ENCODE data around the gene SH3RF3.

The SH3RF3 gene

DNA sequence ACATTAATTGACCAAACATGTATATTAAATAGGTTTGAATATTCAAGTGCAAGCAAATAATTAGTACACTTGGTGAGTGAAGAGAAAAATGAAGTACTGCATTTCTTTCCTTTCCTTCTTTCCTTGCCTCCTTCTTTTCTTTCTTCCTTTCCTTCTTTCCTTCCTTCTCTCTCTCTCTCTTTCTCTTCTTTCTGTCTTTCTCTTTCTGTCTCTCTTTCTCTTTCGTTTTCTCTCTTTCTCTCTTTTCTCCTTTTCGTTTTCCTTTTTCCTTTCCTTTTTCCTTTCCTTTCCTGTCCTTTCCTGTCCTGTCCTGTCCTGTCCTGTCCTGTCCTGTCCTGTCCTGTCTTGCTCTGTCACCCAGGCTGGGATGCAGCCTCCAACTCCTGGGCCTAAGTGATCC, 119.6 kb downstream of the SH3RF3 start:
- no peak overlapping the region for H3K4me3 ChIP-seq (ENCODE audit: low read depth, low read length)
- TF ChIP-seq CTCF (conservative IDR thresholded peaks at IDR 0.05; ENCODE audit: low read depth, low read length), result no peak
- DNase-seq (ENCODE audit: low read depth), result no peak

GRCh38 chr2:109253217-109253616, 124.2 kb downstream of the SH3RF3 start:
- no peak overlapping the region for H3K4me3 ChIP-seq (ENCODE audit: low read depth, low read length)
- no peak for DNase-seq (ENCODE audit: low read depth)
- no peak for TF ChIP-seq CTCF (conservative IDR thresholded peaks at IDR 0.05; ENCODE audit: low read depth, low read length)

DNA sequence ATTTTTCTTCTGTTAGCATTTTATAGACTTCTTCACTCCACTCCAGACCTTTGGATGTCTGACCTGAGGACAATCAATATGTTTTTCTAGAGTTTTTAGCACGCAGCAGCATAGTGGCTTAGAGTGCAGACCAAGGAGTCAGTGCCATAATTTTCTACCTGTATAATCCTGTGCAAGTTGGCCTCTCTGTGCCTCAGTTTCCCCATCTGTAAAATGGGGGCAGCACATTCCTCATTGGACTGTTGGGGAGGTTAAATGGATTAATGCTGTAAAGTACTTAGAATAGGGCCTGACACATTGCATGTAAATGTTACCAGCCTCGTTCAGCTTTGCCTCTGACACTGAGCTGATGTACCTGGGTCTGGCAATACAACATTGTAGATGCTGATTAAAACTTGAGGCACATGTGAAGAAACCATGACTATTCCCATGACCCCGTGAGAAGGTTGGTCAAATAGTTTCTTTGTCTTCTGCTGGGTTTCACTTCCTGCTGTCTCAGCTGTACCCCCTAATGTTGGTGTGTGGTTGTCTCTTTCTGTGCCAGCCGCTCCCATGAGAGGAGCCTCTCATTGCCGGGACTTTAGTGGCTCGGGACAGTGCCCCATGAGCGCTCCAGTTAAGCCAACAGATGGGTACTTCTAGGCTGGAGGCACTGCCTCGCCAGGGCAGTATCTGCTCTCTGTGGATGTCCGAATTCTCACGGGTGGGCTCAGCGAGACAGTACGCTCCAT, 125.3 kb downstream of the SH3RF3 start:
- H3K4me3 ChIP-seq (ENCODE audit: low read depth, low read length), result no peak overlapping the region
- no peak for TF ChIP-seq CTCF (conservative IDR thresholded peaks at IDR 0.05; ENCODE audit: low read depth, low read length)
- no peak for DNase-seq (ENCODE audit: low read depth)

DNA sequence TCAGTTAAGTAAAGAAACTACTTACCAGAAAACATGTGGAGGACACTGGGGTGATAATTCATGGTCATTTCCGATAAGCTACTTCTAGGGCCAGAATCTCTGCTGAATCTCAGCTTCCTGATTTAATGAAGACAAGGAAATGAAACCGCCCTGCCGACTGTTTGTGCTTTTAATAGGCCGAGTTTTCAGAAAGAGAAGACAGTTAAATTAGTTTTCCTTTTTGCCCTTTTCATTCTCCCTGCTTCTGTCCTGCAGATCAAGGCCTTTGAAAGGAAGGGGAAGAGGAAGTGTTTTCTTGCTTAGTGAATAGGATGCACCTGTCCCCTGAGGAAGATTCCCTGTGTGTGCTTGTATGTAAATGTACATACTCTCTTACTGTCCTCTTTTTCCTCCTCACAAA, 126.6 kb downstream of the SH3RF3 start:
- DNase-seq (ENCODE audit: low read depth), result no peak
- no peak overlapping the region for H3K4me3 ChIP-seq (ENCODE audit: low read depth, low read length)
- no peak for TF ChIP-seq CTCF (conservative IDR thresholded peaks at IDR 0.05; ENCODE audit: low read depth, low read length)

DNA sequence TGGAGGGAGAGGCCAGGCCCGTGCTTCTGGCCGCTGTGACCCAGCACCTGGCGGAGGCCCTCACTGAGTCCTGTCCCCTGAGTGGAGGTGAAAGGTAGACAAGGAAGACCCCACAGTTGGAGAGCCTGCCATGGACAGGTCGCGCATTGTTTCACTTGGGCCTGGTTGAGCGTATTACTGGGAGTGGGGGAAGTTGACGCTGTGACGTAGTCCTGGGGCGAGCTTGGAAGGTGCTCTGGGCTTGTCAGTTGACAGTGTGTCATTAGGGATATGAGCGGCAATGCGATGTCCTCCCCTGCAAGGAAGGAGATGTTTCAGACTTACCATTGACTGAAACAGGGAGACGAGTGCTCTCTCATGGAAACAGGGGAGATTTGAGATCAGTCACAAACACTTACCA, 127.1 kb downstream of the SH3RF3 start:
- H3K4me3 ChIP-seq (ENCODE audit: low read depth, low read length), result no peak overlapping the region
- DNase-seq (ENCODE audit: low read depth), result no peak
- TF ChIP-seq CTCF (conservative IDR thresholded peaks at IDR 0.05; ENCODE audit: low read depth, low read length), result no peak

DNA sequence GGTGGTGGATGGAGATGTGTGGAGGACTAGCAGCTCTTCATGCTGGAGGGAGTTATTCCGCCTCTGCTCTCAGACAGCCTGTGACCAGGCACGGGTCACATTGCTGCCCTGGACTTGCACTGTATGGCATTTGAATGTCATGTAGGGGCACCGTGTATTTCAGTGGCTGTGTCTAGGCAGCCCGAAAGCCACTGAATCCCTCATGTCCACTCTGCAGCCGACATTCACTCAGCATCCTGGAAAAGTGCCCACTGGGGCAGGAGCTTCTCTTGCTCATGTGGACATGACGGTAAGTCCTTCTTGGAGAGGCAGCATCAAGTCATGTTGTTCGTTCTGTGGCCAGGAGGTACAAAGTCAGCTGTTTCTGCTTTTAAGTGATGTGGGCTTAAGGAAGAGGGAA, 127.9 kb downstream of the SH3RF3 start:
- H3K4me3 ChIP-seq (ENCODE audit: low read depth, low read length), result no peak overlapping the region
- no peak for TF ChIP-seq CTCF (conservative IDR thresholded peaks at IDR 0.05; ENCODE audit: low read depth, low read length)
- peak; percentile 64 for DNase-seq (ENCODE audit: low read depth)

GRCh38 chr2:109257653-109258052, 128.6 kb downstream of the SH3RF3 start:
- no peak for DNase-seq (ENCODE audit: low read depth)
- H3K4me3 ChIP-seq (ENCODE audit: low read depth, low read length), result no peak overlapping the region
- no peak for TF ChIP-seq CTCF (conservative IDR thresholded peaks at IDR 0.05; ENCODE audit: low read depth, low read length)
